NCI-H524 (cell line): ENCODE data around the gene PLB1.

Source experiments
- DNase-seq, 2 experiments: peaks; one replicate each; lab custom pipeline; 2025; lab: John Stamatoyannopoulos, UW

Gene PLB1

GRCh38 chr2:28590496-28591301, 94.8 kb downstream of the PLB1 start:
- DNase-seq, result no peak

- no peak for DNase-seq
Observed at GRCh38 chr2:28591711-28592335, 96.0 kb downstream of the PLB1 start.

- no peak for DNase-seq
Observed at GRCh38 chr2:28592481-28592880, 96.6 kb downstream of the PLB1 start.

GRCh38 chr2:28593160-28593755, 97.4 kb downstream of the PLB1 start:
- peak; percentile 82 to 90 for DNase-seq

GRCh38 chr2:28594000-28594331, 98.1 kb downstream of the PLB1 start:
- no peak for DNase-seq

- DNase-seq, result peak; percentile 26 to 81
Observed at GRCh38 chr2:28594332-28595108, 98.7 kb downstream of the PLB1 start.

GRCh38 chr2:28595323-28595722, 99.5 kb downstream of the PLB1 start:
- DNase-seq, result no peak

GRCh38 chr2:28598484-28598883, 102.6 kb downstream of the PLB1 start:
- no peak for DNase-seq

- DNase-seq, result no peak
Observed at GRCh38 chr2:28600181-28600580, 104.3 kb downstream of the PLB1 start.

- DNase-seq, result no peak
Observed at GRCh38 chr2:28601616-28602015, 105.8 kb downstream of the PLB1 start.

- no peak for DNase-seq
Observed at GRCh38 chr2:28602136-28602660, 106.3 kb downstream of the PLB1 start.

- DNase-seq, result no peak
Observed at GRCh38 chr2:28602751-28603639, 107.1 kb downstream of the PLB1 start.

- DNase-seq, result no peak
Observed at GRCh38 chr2:28603821-28604220, 108.0 kb downstream of the PLB1 start.

- DNase-seq, result no peak
Observed at GRCh38 chr2:28604284-28604843, 108.5 kb downstream of the PLB1 start.

- peak; percentile 8 to 30 for DNase-seq
Observed at GRCh38 chr2:28606986-28607441, 111.2 kb downstream of the PLB1 start.

- peak; percentile 91 to 97 for DNase-seq
Observed at GRCh38 chr2:28607730-28608499, 112.1 kb downstream of the PLB1 start.

- DNase-seq, result peak in 1 of 2 experiments; percentile 48
Observed at GRCh38 chr2:28608500-28609424, 112.9 kb downstream of the PLB1 start.

- DNase-seq, result no peak
Observed at GRCh38 chr2:28610583-28611201, 114.8 kb downstream of the PLB1 start.
